Loucy (cell line): ENCODE results near the gene NRF1.

Source experiments
- CTCF ChIP-seq: fragments of 200-600 bp; sonication (generic); conservative IDR thresholded peaks from 2 replicates; pipeline ENCODE4 v1.5.1; 2014; ENCODE audit warnings: mild to moderate bottlenecking, antibody characterized with exemption, low read length
- EZH2phosphoT487 ChIP-seq: fragments of 200-600 bp; IDR thresholded peaks from 2 replicates; pipeline ENCODE4 v1.6.1; 2018; ENCODE audit warnings: antibody characterized with exemption, mild to moderate bottlenecking, moderate library complexity, borderline replicate concordance

GRCh38 chr7:129615018-129615417, 3.5 kb downstream of the NRF1 start:
- no peak for TF ChIP-seq CTCF
- no peak for TF ChIP-seq EZH2phosphoT487
